Measurements from ENCODE around the gene SMCHD1. TPM values are rescaled to one million over a fixed set of nuclear protein-coding genes. Genes with fewer than 3 reads are reported as not detected.
"Not testable (repeated sequence)": the region's sequence is repeated elsewhere in the genome, so short reads cannot be mapped to it uniquely, and the experiment has no call there.

Gene SMCHD1
- total RNA-seq, 1 experiment from 2014 or later = 31.6 TPM

DNA sequence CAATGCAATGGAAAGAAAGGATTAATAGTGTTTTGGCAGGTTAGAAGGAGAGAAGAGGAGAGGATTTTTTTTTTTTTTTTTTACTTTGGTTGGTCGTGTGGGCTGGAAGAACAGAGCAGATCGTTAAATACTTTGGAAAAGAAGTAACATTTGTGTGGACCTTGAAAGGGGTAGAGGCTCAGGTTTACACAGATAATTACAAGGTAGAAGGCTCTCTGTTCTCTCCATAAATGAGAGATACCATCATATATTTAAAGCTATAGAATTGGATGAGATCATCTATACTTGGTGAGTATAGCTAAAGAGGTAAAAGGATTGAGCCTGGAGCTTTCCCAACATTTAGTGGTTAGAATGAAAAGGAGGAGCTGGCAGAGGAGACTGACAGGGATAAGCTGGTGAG lies 49.0 kb downstream of the SMCHD1 start:
- DNase-seq (ENCODE audit: low read depth) = no peak
- in situ Hi-C loops (cut with HindIII; ENCODE audit: low pct_unique_long_range_greater_than_20kb, low sequenced_read_pairs) = no loop called here

DNA sequence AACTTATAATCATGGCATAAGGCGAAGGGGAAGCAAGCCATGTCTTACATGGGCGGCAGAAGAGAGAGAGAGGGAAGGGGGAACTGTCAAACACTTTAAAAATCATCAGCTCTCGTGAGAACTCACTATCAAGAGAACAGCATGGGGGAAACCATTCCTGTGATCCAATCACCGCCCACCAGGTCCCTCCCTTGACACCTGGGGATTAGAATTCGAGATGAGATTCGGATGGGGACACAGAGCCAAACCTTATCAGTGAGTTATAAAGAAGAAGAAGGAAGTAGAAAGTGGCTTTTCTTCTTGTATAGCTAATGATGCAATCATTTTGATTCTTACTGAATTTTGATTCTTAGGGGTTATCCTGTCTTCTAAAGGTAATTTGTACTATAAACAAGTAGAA lies 51.4 kb downstream of the SMCHD1 start:
- in situ Hi-C loops (cut with HindIII; ENCODE audit: low pct_unique_long_range_greater_than_20kb, low sequenced_read_pairs) = no loop called here
- DNase-seq (ENCODE audit: low read depth) = no peak

DNA sequence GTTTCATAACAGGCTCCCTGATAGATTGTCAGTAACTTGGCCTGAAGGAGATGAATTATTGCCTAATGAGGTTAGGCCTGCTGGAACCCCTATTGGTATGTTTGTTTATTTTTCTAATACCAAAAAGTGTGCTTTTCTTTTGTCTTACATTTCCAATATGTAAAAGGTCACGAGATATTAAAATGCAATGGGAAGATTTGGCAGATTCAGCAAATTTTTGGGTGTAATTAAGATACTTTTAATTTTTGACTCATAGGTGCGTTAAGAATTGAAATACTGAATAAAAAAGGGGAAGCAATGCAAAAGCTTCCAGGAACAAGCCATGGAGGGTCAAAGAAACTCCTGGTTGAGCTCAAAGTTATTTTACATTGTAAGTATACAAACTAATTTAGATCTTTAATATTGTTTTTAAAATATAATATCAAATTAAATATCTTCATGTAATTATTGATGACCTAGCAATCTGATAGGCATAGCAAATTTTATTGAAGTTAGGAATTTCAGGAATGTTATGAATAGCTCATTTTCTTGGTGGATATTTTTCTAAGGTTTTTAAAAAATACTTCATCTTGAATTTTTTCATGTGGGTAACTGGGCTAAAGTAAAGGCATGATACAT lies 52.1 kb downstream of the SMCHD1 start:
- in situ Hi-C loops (cut with HindIII; ENCODE audit: low pct_unique_long_range_greater_than_20kb, low sequenced_read_pairs) = no loop called here
- no peak for DNase-seq (ENCODE audit: low read depth)

DNA sequence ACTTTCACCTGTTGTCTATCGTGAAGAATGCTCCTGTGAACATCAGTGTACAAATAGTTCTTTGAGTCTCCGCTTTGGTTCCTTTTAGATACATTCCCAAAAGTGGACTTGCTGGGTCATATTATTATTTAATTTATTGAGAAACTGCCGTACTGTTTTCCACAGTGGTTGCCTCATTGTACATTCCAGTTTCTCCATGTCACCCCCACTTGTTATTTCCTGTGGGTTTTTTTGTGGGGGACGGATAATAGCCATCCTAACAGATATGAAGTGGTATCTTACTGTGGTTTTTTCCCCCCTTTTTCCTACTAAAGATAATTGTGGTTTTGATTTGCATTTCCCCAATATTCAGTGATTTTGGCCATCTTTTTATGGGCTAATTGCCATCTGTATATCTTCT lies 53.8 kb downstream of the SMCHD1 start:
- DNase-seq (ENCODE audit: low read depth) = no peak
- in situ Hi-C loops (cut with HindIII; ENCODE audit: low pct_unique_long_range_greater_than_20kb, low sequenced_read_pairs) = no loop called here

DNA sequence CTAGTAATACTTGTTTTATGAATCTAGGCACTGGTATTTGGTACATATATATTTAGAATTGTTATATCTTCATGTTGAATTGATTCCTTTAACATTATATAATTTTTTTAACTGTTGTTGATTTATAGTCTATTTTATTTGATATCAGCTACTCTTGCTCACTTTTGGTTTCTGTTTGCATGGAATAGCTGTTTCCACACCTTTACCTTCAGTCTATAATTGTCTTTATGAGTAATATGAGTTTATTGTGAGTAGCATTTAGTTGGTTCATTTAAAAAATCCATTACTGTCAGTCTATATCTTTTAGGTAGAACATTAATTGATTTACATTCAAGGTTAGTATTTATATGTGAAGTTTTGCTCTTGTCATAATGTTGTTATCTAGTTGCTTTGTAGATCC lies 58.6 kb downstream of the SMCHD1 start:
- in situ Hi-C loops (cut with HindIII; ENCODE audit: low pct_unique_long_range_greater_than_20kb, low sequenced_read_pairs) = no loop called here
- no peak for DNase-seq (ENCODE audit: low read depth)

DNA sequence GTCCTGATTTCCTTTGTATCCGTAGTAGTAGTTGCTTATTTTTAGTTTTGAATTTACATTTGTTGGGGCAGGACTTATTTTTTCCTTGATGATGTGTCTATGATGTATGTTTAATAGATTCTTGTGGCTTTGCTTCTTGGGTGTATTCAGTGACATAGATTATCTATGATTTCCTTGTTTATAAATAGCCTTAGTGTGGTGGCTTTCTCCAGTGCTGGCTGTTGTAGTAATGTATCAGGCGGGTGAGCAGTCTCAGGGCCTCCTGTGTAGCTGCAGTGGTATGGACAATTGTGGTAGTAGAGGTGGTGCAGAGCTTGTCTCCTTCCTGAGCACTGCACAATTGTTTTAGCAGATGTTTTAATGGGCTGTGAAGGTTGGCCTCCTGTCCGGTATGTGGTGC lies 60.5 kb downstream of the SMCHD1 start:
- in situ Hi-C loops (cut with HindIII; ENCODE audit: low pct_unique_long_range_greater_than_20kb, low sequenced_read_pairs) = no loop called here
- no peak for DNase-seq (ENCODE audit: low read depth)

DNA sequence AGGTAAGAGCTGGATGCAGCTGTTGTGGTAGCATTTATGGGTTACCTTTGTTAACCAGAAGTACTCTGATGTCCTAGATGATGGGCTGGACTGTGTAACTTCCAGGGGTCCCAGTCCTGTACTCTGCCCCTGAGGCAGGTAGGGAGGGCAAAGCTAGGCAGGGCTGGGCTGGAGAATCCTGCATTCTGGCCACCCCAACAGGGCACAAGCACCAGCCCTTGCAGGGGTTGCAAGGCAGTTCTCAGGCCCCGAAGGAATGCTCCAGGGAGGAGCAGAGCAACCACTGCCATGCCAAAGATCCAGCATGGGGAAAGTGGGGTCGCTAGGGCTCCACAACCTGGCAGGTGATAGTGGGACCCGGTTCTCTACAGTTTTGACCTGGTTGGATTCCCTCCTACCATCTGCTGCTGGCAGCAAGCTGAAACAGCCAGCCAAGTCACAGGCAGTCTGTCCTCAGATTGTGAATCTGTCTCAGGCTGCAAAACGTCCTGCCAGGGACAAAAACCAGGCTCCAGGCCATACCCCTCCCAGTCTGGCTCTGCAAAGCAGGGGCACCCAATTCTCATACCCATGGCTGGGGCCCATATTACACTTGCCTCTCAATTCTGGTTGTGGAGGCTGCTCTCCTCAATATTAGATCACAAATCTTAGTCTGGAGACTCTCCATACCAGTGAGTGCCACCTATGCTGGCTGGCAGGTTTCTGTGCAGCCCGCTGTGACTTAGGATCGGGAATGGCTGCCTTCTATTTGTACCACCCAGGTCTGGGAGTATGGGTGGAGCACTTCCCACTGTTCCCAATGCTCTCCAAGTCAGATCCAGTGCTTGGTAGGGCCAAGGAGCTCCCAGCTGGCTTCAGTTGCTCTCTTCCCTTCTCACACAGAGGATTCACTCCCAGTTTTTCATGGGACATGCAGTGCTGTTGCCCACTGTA lies 61.1 kb downstream of the SMCHD1 start:
- in situ Hi-C loops (cut with HindIII; ENCODE audit: low pct_unique_long_range_greater_than_20kb, low sequenced_read_pairs) = no loop called here

DNA sequence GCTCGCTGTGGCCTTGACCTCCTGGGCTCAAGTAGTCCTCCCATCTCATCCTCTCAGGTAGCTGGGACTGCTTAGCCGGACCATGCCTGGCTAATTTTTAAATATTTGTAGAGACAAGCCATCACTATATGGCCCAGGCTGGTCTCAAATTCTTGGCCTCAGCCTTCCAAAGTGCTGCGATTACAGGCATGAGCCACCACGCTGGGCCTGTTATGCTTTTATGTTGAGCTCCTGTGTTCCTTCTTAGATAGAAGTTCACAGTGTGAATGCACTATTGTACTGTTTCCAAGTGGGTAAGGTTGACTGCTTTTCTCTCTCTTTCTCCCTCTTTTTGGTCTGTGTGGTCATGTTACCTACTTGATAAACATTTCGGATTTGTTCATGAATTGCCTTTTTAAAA lies 61.9 kb downstream of the SMCHD1 start:
- DNase-seq (ENCODE audit: low read depth) = no peak
- in situ Hi-C loops (cut with HindIII; ENCODE audit: low pct_unique_long_range_greater_than_20kb, low sequenced_read_pairs) = no loop called here

More for the DNA sequence above, 61.1 kb downstream of the SMCHD1 start:
- DNase-seq (ENCODE audit: low read depth) = no peak

DNA sequence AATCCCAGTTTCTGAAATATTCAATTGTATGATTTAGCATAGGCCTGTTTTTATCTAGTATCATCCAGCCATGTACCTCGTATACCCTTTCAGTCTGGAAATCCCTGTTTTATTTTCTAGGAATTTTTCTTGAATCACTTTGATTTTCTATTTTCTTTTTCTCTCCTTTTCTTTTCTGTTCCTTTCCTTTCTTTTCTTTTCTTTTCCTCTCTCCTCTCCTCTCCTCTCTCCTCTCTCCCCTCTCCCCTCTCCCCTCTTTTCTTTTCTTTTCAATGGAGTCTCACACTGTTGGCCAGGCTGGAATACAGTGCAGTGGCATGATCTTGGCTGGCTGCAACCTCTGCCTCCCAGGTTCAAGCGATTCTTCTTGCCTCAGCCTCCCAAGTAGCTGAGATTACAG lies 63.5 kb downstream of the SMCHD1 start:
- no peak for DNase-seq (ENCODE audit: low read depth)
- in situ Hi-C loops (cut with HindIII; ENCODE audit: low pct_unique_long_range_greater_than_20kb, low sequenced_read_pairs) = no loop called here

DNA sequence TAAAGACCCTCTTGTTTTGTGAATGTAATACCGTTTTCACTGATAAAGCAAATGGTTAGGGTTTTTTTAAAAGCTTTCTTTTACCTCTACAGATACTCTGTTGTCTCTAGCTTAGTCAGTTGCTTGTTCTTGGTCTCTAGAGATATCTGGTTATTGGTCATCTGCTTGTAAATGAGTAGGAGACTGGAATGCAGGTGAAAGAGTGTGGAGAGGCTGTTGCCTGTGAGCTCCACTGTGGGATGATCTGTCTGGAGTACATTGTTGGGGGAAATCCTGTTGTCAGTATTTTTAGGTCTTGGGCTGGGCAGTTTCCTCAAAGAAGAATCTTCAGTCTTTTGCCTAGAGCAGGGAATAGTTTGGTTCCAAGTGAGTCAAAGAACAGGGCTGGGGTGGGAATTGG lies 67.7 kb downstream of the SMCHD1 start:
- in situ Hi-C loops (cut with HindIII; ENCODE audit: low pct_unique_long_range_greater_than_20kb, low sequenced_read_pairs) = no loop called here
- no peak for DNase-seq (ENCODE audit: low read depth)

DNA sequence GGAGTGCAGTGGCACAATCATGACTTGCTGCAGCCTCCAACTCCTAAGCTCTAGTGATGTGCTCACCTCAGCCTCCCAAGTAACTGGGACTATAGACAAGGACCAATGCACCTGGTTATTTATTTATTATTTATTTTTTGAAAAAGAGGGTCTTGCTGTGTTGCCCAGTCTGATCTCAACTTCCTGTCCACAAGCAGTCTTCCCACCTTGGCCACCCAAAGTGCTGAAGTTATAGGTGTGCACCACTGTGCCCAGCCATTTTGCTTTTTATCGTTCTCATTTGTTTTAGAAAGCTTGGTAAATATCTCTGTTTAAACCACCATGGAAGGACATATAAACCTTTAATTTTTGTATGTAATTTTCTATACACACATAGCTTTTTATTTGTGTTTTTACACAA lies 74.2 kb downstream of the SMCHD1 start:
- no peak for DNase-seq (ENCODE audit: low read depth)
- in situ Hi-C loops (cut with HindIII; ENCODE audit: low pct_unique_long_range_greater_than_20kb, low sequenced_read_pairs) = no loop called here

DNA sequence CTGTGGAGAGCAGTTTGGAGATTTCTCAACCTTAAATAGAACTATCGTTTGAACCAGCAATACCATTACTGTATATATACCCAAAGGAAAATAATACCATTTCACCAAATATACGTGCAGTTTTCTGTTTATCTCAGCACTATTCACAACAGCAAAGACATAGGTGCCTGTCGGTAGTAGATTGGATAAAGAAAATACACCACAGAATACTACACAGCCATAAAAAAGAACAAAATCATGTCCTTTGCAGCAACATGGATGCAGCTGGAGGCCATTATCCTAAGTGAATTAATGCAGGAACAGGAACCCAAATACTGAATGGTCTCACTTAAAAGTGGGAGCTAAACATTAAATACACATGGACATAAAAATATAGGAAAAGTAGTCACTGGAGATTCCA lies 81.3 kb downstream of the SMCHD1 start:
- DNase-seq (ENCODE audit: low read depth) = no peak
- in situ Hi-C loops (cut with HindIII; ENCODE audit: low pct_unique_long_range_greater_than_20kb, low sequenced_read_pairs) = no loop called here

DNA sequence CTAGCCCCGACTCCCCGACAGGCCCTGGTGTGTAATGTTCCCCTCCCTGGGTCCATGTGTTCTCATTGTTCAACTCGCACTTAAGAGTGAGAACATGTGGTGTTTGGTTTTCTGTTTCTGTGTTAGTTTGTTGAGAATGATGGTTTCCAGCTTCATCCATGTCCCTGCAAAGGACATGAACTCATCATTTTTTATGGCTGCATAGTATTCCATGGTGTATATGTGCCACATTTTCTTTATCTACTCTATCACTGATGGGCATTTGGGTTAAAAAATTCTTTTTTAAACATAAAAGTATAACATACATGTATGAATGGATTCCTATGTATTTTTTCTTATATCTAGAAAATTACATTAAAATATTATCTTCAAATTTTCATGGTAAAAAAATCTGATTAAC lies 84.6 kb downstream of the SMCHD1 start:
- in situ Hi-C loops (cut with HindIII; ENCODE audit: low pct_unique_long_range_greater_than_20kb, low sequenced_read_pairs); DNase-seq (ENCODE audit: low read depth): not testable (repeated sequence)

DNA sequence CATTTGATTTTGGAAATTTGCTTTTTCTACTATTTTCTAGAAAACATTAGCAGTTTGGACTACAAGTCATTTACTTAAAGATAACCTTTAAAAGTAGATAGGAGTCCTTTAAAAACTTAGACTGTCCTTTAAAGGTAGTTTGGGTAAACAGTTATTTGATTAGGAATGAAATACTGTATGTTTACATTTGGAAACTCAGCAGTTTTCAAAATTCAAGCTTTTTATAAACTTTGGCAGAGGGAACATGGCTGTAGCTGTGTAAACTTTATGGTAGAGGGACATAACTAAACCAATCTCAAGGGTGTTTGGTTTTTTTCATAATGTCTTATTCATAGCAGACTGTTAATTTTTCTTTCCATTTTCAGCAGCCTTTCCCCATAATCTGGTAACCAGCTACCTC lies 90.7 kb downstream of the SMCHD1 start:
- in situ Hi-C loops (cut with HindIII; ENCODE audit: low pct_unique_long_range_greater_than_20kb, low sequenced_read_pairs) = no loop called here
- no peak for DNase-seq (ENCODE audit: low read depth)

DNA sequence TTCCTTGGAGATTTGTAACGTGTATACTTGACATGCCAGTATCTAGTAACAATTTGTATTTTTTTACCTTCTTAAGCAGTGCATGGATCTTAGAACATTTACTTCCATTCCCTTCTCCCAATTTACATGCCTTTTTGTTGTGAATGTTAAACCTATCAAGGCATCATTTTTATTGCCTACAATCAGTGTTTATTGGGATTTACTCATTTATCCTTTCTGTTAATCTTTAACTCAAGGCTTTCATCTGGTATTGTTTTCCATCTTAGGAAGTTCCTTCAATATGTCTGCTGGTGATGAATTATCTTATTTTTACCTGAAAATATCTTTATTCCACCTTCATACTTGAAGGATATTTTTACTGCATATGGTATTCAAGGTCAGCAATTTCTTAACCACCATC lies 102.8 kb downstream of the SMCHD1 start:
- in situ Hi-C loops (cut with HindIII; ENCODE audit: low pct_unique_long_range_greater_than_20kb, low sequenced_read_pairs) = no loop called here
- no peak for DNase-seq (ENCODE audit: low read depth)

DNA sequence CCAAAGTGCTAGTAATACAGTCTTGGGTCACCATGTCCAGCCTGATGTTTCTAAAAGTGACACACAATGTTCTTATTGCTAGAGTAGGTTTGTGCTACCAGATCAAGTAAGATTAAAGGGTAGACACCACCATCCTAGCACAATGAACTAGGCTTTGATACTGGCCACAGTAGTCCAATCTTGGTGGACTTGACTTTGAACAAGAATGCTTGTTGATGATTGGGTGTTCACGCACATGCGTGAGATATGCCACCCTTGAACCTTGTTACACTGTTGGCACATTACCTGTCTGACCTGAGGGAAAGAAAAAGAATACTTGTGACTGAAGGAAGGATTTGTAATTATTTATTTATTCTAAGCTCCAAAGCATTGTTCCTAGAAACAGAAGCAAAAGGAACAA lies 119.1 kb downstream of the SMCHD1 start:
- in situ Hi-C loops (cut with HindIII; ENCODE audit: low pct_unique_long_range_greater_than_20kb, low sequenced_read_pairs) = no loop called here
- no peak for DNase-seq (ENCODE audit: low read depth)

DNA sequence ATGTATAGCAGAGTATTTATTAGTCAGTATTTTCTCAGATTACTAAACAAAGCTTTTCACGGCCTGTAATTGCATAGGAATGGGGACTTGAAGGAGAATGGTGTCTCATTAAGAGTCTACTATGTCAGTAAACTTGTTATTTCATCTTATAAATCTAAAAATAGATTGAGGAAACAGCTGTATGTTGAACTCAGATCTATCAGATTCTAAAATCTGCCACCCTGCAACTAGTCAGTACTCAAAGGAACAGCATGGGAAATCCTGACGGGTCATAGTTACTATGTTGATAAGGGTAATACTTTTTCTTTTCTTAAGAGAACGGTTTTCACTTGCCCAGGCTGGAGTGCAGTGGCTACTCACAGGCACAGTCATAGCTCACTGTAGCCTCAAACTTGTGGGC lies 121.1 kb downstream of the SMCHD1 start:
- in situ Hi-C loops (cut with HindIII; ENCODE audit: low pct_unique_long_range_greater_than_20kb, low sequenced_read_pairs) = no loop called here
- no peak for DNase-seq (ENCODE audit: low read depth)

DNA sequence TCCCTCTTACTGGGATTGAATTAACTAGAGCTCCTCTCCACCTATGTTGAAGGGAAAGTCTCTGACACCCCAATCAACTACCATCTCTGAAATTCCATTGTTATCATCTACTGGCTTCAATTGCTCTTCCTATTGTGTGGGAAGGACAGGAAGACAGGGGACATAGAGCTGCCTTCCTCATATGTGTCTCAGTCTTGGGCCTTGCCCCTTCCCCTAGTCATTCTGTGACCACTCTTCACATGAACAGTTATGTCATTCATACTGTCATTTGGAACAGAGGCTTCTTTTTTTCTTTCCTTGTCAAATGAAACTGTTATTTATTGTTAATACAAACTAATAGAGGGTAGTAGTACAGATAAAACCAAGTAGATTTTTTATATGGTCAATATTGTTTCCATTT lies 121.7 kb downstream of the SMCHD1 start:
- DNase-seq (ENCODE audit: low read depth) = no peak
- in situ Hi-C loops (cut with HindIII; ENCODE audit: low pct_unique_long_range_greater_than_20kb, low sequenced_read_pairs) = no loop called here

DNA sequence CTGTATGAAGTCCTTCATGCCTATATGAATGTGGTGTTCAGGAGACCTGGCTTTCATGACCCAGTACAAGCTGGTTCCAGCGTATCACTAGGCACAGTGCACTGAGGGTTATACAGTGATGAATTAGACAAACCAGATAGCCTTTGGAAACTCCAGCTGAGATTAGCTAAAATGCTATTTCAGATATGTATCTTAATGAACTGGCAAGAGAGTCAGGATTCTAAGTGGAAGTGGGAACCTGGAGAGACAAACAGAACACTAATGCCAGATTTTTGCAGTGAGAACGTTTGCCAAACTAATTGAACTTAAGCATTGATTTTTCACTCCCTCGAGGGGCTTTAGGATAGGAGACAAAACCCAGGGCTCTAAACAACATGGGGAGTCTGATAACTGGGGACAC lies 125.2 kb downstream of the SMCHD1 start:
- in situ Hi-C loops (cut with HindIII; ENCODE audit: low pct_unique_long_range_greater_than_20kb, low sequenced_read_pairs) = no loop called here
- DNase-seq (ENCODE audit: low read depth) = no peak

DNA sequence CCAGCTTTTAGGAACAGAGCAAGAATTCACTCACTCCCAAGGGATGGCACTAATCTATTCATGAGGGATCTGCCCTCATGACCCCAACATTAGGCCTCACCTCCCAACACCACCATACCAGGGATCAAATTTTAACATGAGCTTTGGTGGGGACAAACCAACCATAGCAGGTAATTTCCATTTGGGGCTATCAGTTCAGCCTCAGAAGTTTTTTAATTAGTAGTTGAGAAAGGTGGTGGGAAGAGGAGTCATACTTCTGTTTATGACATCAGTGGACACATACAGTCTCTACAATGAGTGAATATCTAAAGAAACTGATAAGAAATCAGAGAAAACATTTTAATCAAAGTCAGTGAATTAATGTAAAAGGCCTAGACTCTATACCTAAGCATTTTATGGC lies 131.7 kb downstream of the SMCHD1 start:
- in situ Hi-C loops (cut with HindIII; ENCODE audit: low pct_unique_long_range_greater_than_20kb, low sequenced_read_pairs) = no loop called here
- DNase-seq (ENCODE audit: low read depth) = no peak
